K562 (cell line): Measurements from ENCODE around the gene FYTTD1. TPM values are rescaled to one million over a fixed set of nuclear protein-coding genes. Genes with fewer than 3 reads are reported as not detected.

Source experiments
- CBX2 ChIP-seq: fragments of 200-600 bp; sonication (generic); IDR thresholded peaks from one replicate; pipeline ENCODE4 v1.6.1; 2012; ENCODE audit warnings: mild to moderate bottlenecking, low read length, inconsistent platforms; ENCODE audit not compliant: insufficient read depth, poor library complexity, severe bottlenecking
- CC2D1A ChIP-seq: fragments of 450-650 bp; IDR thresholded peaks from 2 replicates; pipeline ENCODE4 v1.6.1; 2017; ENCODE audit warnings: mild to moderate bottlenecking
- GTF2A2 ChIP-seq: IDR thresholded peaks from 2 replicates; pipeline ENCODE4 v1.6.1; 2016; ENCODE audit warnings: mild to moderate bottlenecking, missing genetic modification characterization, missing compliant biosample characterization
- GTF2F1 ChIP-seq: IDR thresholded peaks from 2 replicates; pipeline ENCODE4 v1.6.1; 2011; ENCODE audit warnings: low read depth, low read length, improper control_type of control experiment
- HNRNPUL1 ChIP-seq: fragments of 200-400 bp; formaldehyde crosslinking; IDR thresholded peaks from 2 replicates; pipeline ENCODE4 v1.6.1; 2017; ENCODE audit warnings: low read length
- LEF1 ChIP-seq: fragments of 450-650 bp; IDR thresholded peaks from 2 replicates; pipeline ENCODE4 v1.6.1; 2016; ENCODE audit warnings: mild to moderate bottlenecking
- MCM3 ChIP-seq: fragments of 450-650 bp; IDR thresholded peaks from 2 replicates; pipeline ENCODE4 v1.6.1; 2016
- MED1 ChIP-seq: sonication (generic); formaldehyde crosslinking; IDR thresholded peaks from 2 replicates; pipeline ENCODE4 v1.8.1; 2023; ENCODE audit warnings: missing genetic modification reagents, borderline replicate concordance
- MEIS2 ChIP-seq: fragments of 450-650 bp; IDR thresholded peaks from 2 replicates; pipeline ENCODE4 v1.6.1; 2014; ENCODE audit warnings: mild to moderate bottlenecking; ENCODE audit not compliant: partially characterized antibody
- PHF21A ChIP-seq: fragments of 450-650 bp; IDR thresholded peaks from 2 replicates; pipeline ENCODE4 v1.6.1; 2017; ENCODE audit warnings: low read depth, borderline replicate concordance
- PPARD ChIP-seq: fragments of 250-450 bp; sonication (Bioruptor Pico); IDR thresholded peaks from 2 replicates; pipeline ENCODE4 v1.8.0; 2022; ENCODE audit warnings: inconsistent platforms, mild to moderate bottlenecking, moderate library complexity
- SNIP1 ChIP-seq: fragments of 450-650 bp; IDR thresholded peaks from 2 replicates; pipeline ENCODE4 v1.7.1; 2017; ENCODE audit warnings: low read depth, mild to moderate bottlenecking
- SP2 ChIP-seq: IDR thresholded peaks from 2 replicates; pipeline ENCODE4 v1.6.1; 2011; ENCODE audit warnings: mild to moderate bottlenecking, low read depth, low read length, moderate library complexity; ENCODE audit not compliant: poor library complexity, severe bottlenecking; ENCODE audit errors: extremely low read depth
- TFAM ChIP-seq: fragments of 250-450 bp; sonication (Bioruptor Pico); conservative IDR thresholded peaks from 2 replicates; pipeline ENCODE4 v1.5.0; 2021; ENCODE audit warnings: mild to moderate bottlenecking, moderate library complexity
- THRAP3 ChIP-seq: fragments of 450-650 bp; IDR thresholded peaks from 2 replicates; pipeline ENCODE4 v1.6.1; 2016; ENCODE audit warnings: mild to moderate bottlenecking, inconsistent platforms, borderline replicate concordance
- XRCC4 ChIP-seq: IDR thresholded peaks from one replicate; pipeline ENCODE4 v1.6.1; 2011; ENCODE audit not compliant: insufficient read depth, insufficient read length; ENCODE audit errors: extremely low read depth
- ZFPM2 ChIP-seq: fragments of 250-450 bp; sonication (Bioruptor Pico); IDR thresholded peaks from 2 replicates; pipeline ENCODE4 v1.5.1; 2022; ENCODE audit warnings: mild to moderate bottlenecking
- ZNF146 ChIP-seq: IDR thresholded peaks from one replicate; pipeline ENCODE4 v1.6.1; 2018; ENCODE audit warnings: missing compliant biosample characterization; ENCODE audit not compliant: unreplicated experiment
- ZNF707 ChIP-seq: fragments of 250-450 bp; sonication (Bioruptor Pico); conservative IDR thresholded peaks from 2 replicates; pipeline ENCODE4 v1.8.0; 2022; ENCODE audit warnings: inconsistent platforms, mild to moderate bottlenecking, moderate library complexity
- polyA plus RNA-seq, 8 experiments: library from polyadenylated mRNA; depleted of rRNA in 4 of 8; stranded (reverse) in 5 of 8; unstranded in 3 of 8; fragments of >200 nt; fragmentation: Nextera tagmentation in 2 of 8; fragmentation: Illumina TruSeq in 1 of 8; extraction: Ambion mirVana in 2 of 8; extraction: Trizol in 1 of 8; gene quantifications; 2 replicates each; pipeline versions ENCODE4 v1.2.1 to v1.2.3, GENCODE V29; 2011 to 2014; ENCODE audit warnings: inconsistent platforms in 1 of 8, missing spikeins in 1 of 8
- total RNA-seq, 7 experiments: library from RNA; depleted of rRNA in 6 of 7; stranded (reverse); fragments of >200 nt in 6 of 7; fragmentation: Illumina TruSeq in 2 of 7; extraction: Trizol in 2 of 7; gene quantifications; 2 replicates each; pipeline versions ENCODE4 v1.2.1 to v1.2.3, GENCODE V29; 2011 to 2021; ENCODE audit warnings: low replicate concordance in 1 of 7
- TF ChIP-seq, protein P1 (sequence below): sonication (generic); formaldehyde crosslinking; IDR thresholded peaks from 2 replicates; pipeline ENCODE4 v1.8.1; 2023; ENCODE audit warnings: mild to moderate bottlenecking, missing genetic modification reagents
- TF ChIP-seq, protein P2 (sequence below): IDR thresholded peaks from 2 replicates; pipeline ENCODE4 v1.6.1; 2012; ENCODE audit warnings: low read depth, low read length, improper control_type of control experiment, borderline replicate concordance
- TF ChIP-seq, protein P3 (sequence below): fragments of 450-650 bp; IDR thresholded peaks from 2 replicates; pipeline ENCODE4 v1.7.0; 2016; ENCODE audit warnings: borderline replicate concordance
- TF ChIP-seq, protein P4 (sequence below), 2 experiments: fragments of 200-800 bp in 1 of 2; sonication (Bioruptor generic) in 1 of 2; sonication (generic) in 1 of 2; formaldehyde crosslinking in 1 of 2; IDR thresholded peaks in 1 of 2; conservative IDR thresholded peaks in 1 of 2; 2 replicates each; pipeline versions ENCODE4 v1.5.0 to v1.6.1; 2016 to 2020; ENCODE audit warnings: missing compliant biosample characterization in 1 of 2, missing genetic modification characterization in 1 of 2, missing genetic modification reagents in 1 of 2

Gene FYTTD1
- total and polyA plus RNA-seq, 9 of the 15 experiments (the other 6 are each of a cell fraction or from before 2014, with no cell fraction given): 35.7 to 106 (median 76.3) TPM

DNA sequence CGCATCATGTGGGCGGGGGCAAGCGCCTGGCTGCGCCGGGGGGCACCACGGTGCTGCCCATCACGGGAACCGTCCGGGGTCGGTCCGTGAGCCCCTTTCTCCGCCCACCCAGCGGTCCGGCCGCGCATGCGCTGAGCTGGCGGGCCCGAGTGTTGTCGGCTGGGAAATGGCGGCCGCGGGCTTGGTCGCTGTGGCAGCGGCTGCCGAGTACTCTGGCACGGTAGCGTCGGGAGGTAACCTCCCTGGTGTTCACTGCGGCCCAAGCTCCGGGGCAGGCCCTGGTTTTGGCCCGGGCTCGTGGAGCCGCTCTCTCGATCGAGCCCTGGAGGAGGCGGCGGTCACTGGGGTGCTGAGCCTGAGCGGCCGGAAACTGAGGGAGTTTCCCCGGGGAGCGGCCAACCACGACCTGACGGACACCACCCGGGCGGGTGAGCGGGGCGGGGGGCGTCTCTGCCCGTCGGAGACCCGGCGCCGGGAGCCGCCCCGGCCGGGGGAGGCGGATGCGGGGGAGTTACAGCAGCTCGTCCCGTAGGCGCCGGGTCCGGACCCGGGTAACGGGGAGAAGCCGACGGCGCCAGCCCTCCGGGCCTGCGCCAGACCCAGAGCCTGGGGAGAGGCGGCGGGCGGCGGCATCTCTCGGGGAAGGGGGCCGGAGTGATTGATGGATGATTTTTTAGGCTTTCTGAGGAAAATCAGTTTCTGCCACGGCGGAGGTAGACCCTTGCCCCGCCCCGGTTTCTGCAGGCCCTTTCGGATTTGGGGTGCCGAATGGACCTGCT, 41.6 kb downstream of the FYTTD1 start, which contains the start of gene LRCH3 (continued):
- TF ChIP-seq, protein P1, sequence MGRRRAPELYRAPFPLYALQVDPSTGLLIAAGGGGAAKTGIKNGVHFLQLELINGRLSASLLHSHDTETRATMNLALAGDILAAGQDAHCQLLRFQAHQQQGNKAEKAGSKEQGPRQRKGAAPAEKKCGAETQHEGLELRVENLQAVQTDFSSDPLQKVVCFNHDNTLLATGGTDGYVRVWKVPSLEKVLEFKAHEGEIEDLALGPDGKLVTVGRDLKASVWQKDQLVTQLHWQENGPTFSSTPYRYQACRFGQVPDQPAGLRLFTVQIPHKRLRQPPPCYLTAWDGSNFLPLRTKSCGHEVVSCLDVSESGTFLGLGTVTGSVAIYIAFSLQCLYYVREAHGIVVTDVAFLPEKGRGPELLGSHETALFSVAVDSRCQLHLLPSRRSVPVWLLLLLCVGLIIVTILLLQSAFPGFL: 0 out of 2 replicates have a peak, but pooled peaks have one; percentile 12
- TF ChIP-seq ZNF146: no peak
- no peak for TF ChIP-seq SNIP1
- no peak for TF ChIP-seq GTF2A2
- TF ChIP-seq CBX2: no peak
- no peak for TF ChIP-seq MED1
- no peak for TF ChIP-seq ZFPM2 (CRISPR knock-in tag)
- TF ChIP-seq, protein P2, sequence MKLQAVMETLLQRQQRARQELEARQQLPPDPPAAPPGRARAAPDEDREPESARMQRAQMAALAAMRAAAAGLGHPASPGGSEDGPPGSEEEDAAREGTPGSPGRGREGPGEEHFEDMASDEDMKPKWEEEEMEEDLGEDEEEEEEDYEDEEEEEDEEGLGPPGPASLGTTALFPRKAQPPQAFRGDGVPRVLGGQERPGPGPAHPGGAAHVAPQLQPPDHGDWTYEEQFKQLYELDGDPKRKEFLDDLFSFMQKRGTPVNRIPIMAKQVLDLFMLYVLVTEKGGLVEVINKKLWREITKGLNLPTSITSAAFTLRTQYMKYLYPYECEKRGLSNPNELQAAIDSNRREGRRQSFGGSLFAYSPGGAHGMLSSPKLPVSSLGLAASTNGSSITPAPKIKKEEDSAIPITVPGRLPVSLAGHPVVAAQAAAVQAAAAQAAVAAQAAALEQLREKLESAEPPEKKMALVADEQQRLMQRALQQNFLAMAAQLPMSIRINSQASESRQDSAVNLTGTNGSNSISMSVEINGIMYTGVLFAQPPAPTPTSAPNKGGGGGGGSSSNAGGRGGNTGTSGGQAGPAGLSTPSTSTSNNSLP: no peak
- TF ChIP-seq CC2D1A: no peak
- no peak for TF ChIP-seq PPARD
- no peak for TF ChIP-seq MCM3
- no peak for TF ChIP-seq SP2
- TF ChIP-seq HNRNPUL1: no peak
- TF ChIP-seq LEF1: no peak
- no peak for TF ChIP-seq PHF21A
- TF ChIP-seq ZNF707: no peak
- no peak for TF ChIP-seq THRAP3
- TF ChIP-seq MEIS2: peak; percentile 80
- TF ChIP-seq GTF2F1: peak; percentile 65; the same call in 1 of the 2 replicates
- TF ChIP-seq, protein P3, sequence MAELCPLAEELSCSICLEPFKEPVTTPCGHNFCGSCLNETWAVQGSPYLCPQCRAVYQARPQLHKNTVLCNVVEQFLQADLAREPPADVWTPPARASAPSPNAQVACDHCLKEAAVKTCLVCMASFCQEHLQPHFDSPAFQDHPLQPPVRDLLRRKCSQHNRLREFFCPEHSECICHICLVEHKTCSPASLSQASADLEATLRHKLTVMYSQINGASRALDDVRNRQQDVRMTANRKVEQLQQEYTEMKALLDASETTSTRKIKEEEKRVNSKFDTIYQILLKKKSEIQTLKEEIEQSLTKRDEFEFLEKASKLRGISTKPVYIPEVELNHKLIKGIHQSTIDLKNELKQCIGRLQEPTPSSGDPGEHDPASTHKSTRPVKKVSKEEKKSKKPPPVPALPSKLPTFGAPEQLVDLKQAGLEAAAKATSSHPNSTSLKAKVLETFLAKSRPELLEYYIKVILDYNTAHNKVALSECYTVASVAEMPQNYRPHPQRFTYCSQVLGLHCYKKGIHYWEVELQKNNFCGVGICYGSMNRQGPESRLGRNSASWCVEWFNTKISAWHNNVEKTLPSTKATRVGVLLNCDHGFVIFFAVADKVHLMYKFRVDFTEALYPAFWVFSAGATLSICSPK: no peak
- TF ChIP-seq XRCC4: no peak
- TF ChIP-seq, protein P4, sequence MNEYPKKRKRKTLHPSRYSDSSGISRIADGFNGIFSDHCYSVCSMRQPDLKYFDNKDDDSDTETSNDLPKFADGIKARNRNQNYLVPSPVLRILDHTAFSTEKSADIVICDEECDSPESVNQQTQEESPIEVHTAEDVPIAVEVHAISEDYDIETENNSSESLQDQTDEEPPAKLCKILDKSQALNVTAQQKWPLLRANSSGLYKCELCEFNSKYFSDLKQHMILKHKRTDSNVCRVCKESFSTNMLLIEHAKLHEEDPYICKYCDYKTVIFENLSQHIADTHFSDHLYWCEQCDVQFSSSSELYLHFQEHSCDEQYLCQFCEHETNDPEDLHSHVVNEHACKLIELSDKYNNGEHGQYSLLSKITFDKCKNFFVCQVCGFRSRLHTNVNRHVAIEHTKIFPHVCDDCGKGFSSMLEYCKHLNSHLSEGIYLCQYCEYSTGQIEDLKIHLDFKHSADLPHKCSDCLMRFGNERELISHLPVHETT (CRISPR knock-in tag; conservative IDR thresholded peaks at IDR 0.05 in 1 of 2, IDR thresholded peaks at IDR 0.05 in 1 of 2): peak in 1 of 2 experiments; percentile 97; a peak in 2 of 4 replicates
- no peak for TF ChIP-seq TFAM (CRISPR knock-in tag)
